WTC11 (cell line): Measurements from ENCODE around the gene LNX2. TPM values are rescaled to one million over a fixed set of nuclear protein-coding genes. Genes with fewer than 3 reads are reported as not detected.
A peak's percentile ranks its signal among the peaks of the same experiment; 100 is the strongest.

Source experiments
- ATAC-seq: fragments of 200-7000 bp; cut with Tn5 transposase; 2 replicates; pipeline ENCODE4 v1.10.0; 2021; ENCODE audit warnings: mild to moderate bottlenecking, moderate library complexity
- CTCF ChIA-PET: fragments of 300-600 bp; sonication (Branson Sonifier 250); formaldehyde crosslinking; loops from one replicate; lab custom pipeline; 2021; ENCODE audit warnings: antibody characterized with exemption; lab: Charles Lee
- POLR2A ChIA-PET: fragments of 350-600 bp; sonication (Branson Sonifier 250); formaldehyde crosslinking; loops from one replicate; lab custom pipeline; 2021; ENCODE audit warnings: antibody characterized with exemption; lab: Charles Lee
- DNase-seq: peaks from one replicate; pipeline ENCODE4 v3.0.0; 2021; ENCODE audit warnings: low spot score
- H3K27ac Mint-ChIP-seq: 2 replicates; pipeline ENCODE4 v1.8.0; 2021; ENCODE audit warnings: mixed read lengths
- H3K27me3 Mint-ChIP-seq: 2 replicates; pipeline ENCODE4 v1.8.0; 2021; ENCODE audit warnings: low read depth, mild to moderate bottlenecking, moderate library complexity, mixed read lengths
- H3K36me3 Mint-ChIP-seq: 2 replicates; pipeline ENCODE4 v1.8.0; 2021; ENCODE audit warnings: mixed read lengths
- H3K4me1 Mint-ChIP-seq: 2 replicates; pipeline ENCODE4 v1.8.0; 2022; ENCODE audit warnings: mixed read lengths
- H3K4me3 Mint-ChIP-seq: 2 replicates; pipeline ENCODE4 v1.8.0; 2021; ENCODE audit warnings: mild to moderate bottlenecking, moderate library complexity, mixed read lengths
- H3K9me3 Mint-ChIP-seq: 2 replicates; pipeline ENCODE4 v1.8.0; 2021; ENCODE audit warnings: mixed read lengths
- ATF1 ChIP-seq: sonication (generic); formaldehyde crosslinking; IDR thresholded peaks from 2 replicates; pipeline ENCODE4 v1.8.1; 2023; ENCODE audit warnings: mild to moderate bottlenecking, moderate library complexity, missing genetic modification reagents
- ATF2 ChIP-seq: sonication (generic); formaldehyde crosslinking; IDR thresholded peaks from 2 replicates; pipeline ENCODE4 v1.8.1; 2022; ENCODE audit warnings: low read depth, missing genetic modification reagents, borderline replicate concordance
- CBFB ChIP-seq: sonication (generic); formaldehyde crosslinking; IDR thresholded peaks from 2 replicates; pipeline ENCODE4 v1.8.1; 2022; ENCODE audit warnings: mild to moderate bottlenecking, low read depth, missing genetic modification reagents
- EMX1 ChIP-seq: fragments of 250-450 bp; sonication (Bioruptor Pico); IDR thresholded peaks from 2 replicates; pipeline ENCODE4 v1.8.0; 2021; ENCODE audit warnings: mild to moderate bottlenecking
- FOXK1 ChIP-seq: sonication (generic); formaldehyde crosslinking; IDR thresholded peaks from 2 replicates; pipeline ENCODE4 v1.8.0; 2022; ENCODE audit warnings: mild to moderate bottlenecking, moderate library complexity, missing genetic modification reagents
- IRF1 ChIP-seq: sonication (generic); formaldehyde crosslinking; IDR thresholded peaks from 2 replicates; pipeline ENCODE4 v1.8.0; 2023; ENCODE audit warnings: missing genetic modification reagents
- NFYB ChIP-seq: sonication (generic); formaldehyde crosslinking; conservative IDR thresholded peaks from 2 replicates; pipeline ENCODE4 v1.8.0; 2022; ENCODE audit warnings: low read depth, missing genetic modification reagents
- PRRX2 ChIP-seq: fragments of 250-450 bp; sonication (Bioruptor Pico); IDR thresholded peaks from 2 replicates; pipeline ENCODE4 v1.8.0; 2021; ENCODE audit warnings: mild to moderate bottlenecking
- RELA ChIP-seq: sonication (generic); formaldehyde crosslinking; IDR thresholded peaks from 2 replicates; pipeline ENCODE4 v1.8.1; 2022; ENCODE audit warnings: missing genetic modification reagents, mild to moderate bottlenecking, borderline replicate concordance
- ZMAT4 ChIP-seq: fragments of 250-450 bp; sonication (Bioruptor Pico); IDR thresholded peaks from 2 replicates; pipeline ENCODE4 v1.9.0; 2021; ENCODE audit warnings: mild to moderate bottlenecking
- ZNF121 ChIP-seq: sonication (generic); formaldehyde crosslinking; IDR thresholded peaks from 2 replicates; pipeline ENCODE4 v1.8.0; 2023; ENCODE audit warnings: missing genetic modification reagents
- ZNF219 ChIP-seq: sonication (generic); formaldehyde crosslinking; IDR thresholded peaks from 2 replicates; pipeline ENCODE4 v1.8.0; 2023; ENCODE audit warnings: missing genetic modification reagents, mild to moderate bottlenecking, borderline replicate concordance
- ZNF263 ChIP-seq: sonication (generic); formaldehyde crosslinking; IDR thresholded peaks from 2 replicates; pipeline ENCODE4 v1.8.1; 2022; ENCODE audit warnings: low read depth, mild to moderate bottlenecking, moderate library complexity, missing genetic modification reagents
- ZNF423 ChIP-seq: fragments of 250-450 bp; sonication (Bioruptor Pico); IDR thresholded peaks from 2 replicates; pipeline ENCODE4 v2.1.2; 2022; ENCODE audit warnings: mild to moderate bottlenecking, moderate library complexity
- total RNA-seq: library from RNA; stranded (reverse); gene quantifications from 3 replicates; pipeline ENCODE4 v1.2.3, GENCODE V29; 2021
- TF ChIP-seq, protein P1 (sequence below): sonication (generic); formaldehyde crosslinking; IDR thresholded peaks from 2 replicates; pipeline ENCODE4 v1.8.1; 2022; ENCODE audit warnings: low read depth, mild to moderate bottlenecking, moderate library complexity, missing genetic modification reagents, borderline replicate concordance
- TF ChIP-seq, protein P2 (sequence below): sonication (generic); formaldehyde crosslinking; conservative IDR thresholded peaks from 2 replicates; pipeline ENCODE4 v1.8.1; 2022; ENCODE audit warnings: mild to moderate bottlenecking, missing genetic modification reagents
- TF ChIP-seq, protein P3 (sequence below): fragments of 250-450 bp; sonication (Bioruptor Pico); IDR thresholded peaks from 2 replicates; pipeline ENCODE4 v1.8.0; 2021; ENCODE audit warnings: mild to moderate bottlenecking
- TF ChIP-seq, protein P4 (sequence below): fragments of 200-600 bp; IDR thresholded peaks from 2 replicates; pipeline ENCODE4 v1.8.0; 2022; ENCODE audit warnings: antibody characterized with exemption
- TF ChIP-seq, protein P5 (sequence below): sonication (generic); formaldehyde crosslinking; IDR thresholded peaks from 2 replicates; pipeline ENCODE4 v1.8.0; 2022; ENCODE audit warnings: mild to moderate bottlenecking, missing genetic modification reagents

The LNX2 gene
- total RNA-seq, 1 experiment from 2014 or later, result 10.1 TPM

GRCh38 chr13:27534108-27534980, 86.0 kb downstream of the LNX2 start (continued):
- TF ChIP-seq, protein P1, sequence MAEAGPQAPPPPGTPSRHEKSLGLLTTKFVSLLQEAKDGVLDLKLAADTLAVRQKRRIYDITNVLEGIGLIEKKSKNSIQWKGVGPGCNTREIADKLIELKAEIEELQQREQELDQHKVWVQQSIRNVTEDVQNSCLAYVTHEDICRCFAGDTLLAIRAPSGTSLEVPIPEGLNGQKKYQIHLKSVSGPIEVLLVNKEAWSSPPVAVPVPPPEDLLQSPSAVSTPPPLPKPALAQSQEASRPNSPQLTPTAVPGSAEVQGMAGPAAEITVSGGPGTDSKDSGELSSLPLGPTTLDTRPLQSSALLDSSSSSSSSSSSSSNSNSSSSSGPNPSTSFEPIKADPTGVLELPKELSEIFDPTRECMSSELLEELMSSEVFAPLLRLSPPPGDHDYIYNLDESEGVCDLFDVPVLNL (CRISPR knock-in tag), result no peak
- TF ChIP-seq, protein P2, sequence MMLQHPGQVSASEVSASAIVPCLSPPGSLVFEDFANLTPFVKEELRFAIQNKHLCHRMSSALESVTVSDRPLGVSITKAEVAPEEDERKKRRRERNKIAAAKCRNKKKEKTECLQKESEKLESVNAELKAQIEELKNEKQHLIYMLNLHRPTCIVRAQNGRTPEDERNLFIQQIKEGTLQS (CRISPR knock-in tag), result no peak
- TF ChIP-seq ZNF219 (no peak), FOXK1 (CRISPR knock-in tag) (no peak), ATF2 (no peak), RELA (CRISPR knock-in tag) (no peak), PRRX2 (CRISPR knock-in tag) (no peak), ZNF263 (no peak), CBFB (CRISPR knock-in tag) (no peak), ZNF423 (CRISPR knock-in tag) (no peak), ZMAT4 (no peak)
- TF ChIP-seq, protein P3, sequence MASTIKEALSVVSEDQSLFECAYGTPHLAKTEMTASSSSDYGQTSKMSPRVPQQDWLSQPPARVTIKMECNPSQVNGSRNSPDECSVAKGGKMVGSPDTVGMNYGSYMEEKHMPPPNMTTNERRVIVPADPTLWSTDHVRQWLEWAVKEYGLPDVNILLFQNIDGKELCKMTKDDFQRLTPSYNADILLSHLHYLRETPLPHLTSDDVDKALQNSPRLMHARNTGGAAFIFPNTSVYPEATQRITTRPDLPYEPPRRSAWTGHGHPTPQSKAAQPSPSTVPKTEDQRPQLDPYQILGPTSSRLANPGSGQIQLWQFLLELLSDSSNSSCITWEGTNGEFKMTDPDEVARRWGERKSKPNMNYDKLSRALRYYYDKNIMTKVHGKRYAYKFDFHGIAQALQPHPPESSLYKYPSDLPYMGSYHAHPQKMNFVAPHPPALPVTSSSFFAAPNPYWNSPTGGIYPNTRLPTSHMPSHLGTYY (CRISPR knock-in tag), result no peak
- TF ChIP-seq, protein P4, sequence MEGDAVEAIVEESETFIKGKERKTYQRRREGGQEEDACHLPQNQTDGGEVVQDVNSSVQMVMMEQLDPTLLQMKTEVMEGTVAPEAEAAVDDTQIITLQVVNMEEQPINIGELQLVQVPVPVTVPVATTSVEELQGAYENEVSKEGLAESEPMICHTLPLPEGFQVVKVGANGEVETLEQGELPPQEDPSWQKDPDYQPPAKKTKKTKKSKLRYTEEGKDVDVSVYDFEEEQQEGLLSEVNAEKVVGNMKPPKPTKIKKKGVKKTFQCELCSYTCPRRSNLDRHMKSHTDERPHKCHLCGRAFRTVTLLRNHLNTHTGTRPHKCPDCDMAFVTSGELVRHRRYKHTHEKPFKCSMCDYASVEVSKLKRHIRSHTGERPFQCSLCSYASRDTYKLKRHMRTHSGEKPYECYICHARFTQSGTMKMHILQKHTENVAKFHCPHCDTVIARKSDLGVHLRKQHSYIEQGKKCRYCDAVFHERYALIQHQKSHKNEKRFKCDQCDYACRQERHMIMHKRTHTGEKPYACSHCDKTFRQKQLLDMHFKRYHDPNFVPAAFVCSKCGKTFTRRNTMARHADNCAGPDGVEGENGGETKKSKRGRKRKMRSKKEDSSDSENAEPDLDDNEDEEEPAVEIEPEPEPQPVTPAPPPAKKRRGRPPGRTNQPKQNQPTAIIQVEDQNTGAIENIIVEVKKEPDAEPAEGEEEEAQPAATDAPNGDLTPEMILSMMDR, result no peak

GRCh38 chr13:27533155-27533643, 87.1 kb downstream of the LNX2 start:
- peaks cover 7% of the 10 kb centered on the region for H3K9me3 Mint-ChIP-seq

More at GRCh38 chr13:27533155-27533643, 87.1 kb downstream of the LNX2 start:
- CTCF ChIA-PET, result interaction anchor here (0.6 to 3.0 kb wide), 45 partner anchors 9 to 451 kb away, joined by 3 to 42 read pairs (median 4); partner anchors contain the start of genes LNX2 and POLR1D
- Mint-ChIP-seq H3K27me3 (no peaks in the 10 kb centered on the region), H3K27ac (no peak overlapping the region), H3K4me3 (no peak overlapping the region), H3K36me3 (peaks cover 2% of the 10 kb centered on the region), H3K4me1 (no peaks in the 10 kb centered on the region; the same call in 1 of the 2 replicates)
- POLR2A ChIA-PET, result interaction anchor here (0.6 to 1.1 kb wide), 3 partner anchors 47 to 106 kb away, joined by 3 read pairs; partner anchors contain the start of gene LNX2
- TF ChIP-seq NFYB (CRISPR knock-in tag) (no peak), ATF1 (no peak), EMX1 (no peak), IRF1 (CRISPR knock-in tag) (no peak), ZNF121 (no peak)
- TF ChIP-seq, protein P5, sequence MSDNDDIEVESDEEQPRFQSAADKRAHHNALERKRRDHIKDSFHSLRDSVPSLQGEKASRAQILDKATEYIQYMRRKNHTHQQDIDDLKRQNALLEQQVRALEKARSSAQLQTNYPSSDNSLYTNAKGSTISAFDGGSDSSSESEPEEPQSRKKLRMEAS, result no peak
- TF ChIP-seq, protein P4, result peak; percentile 77
- ATAC-seq (peak; percentile 91), DNase-seq (peak; percentile 93)
